Ascending aorta (tissue), 2 donors: ENCODE data around the gene EBLN2. TPM values are rescaled to one million over a fixed set of nuclear protein-coding genes. Genes with fewer than 3 reads are reported as not detected.

Experiments used
- DNase-seq, 2 donors: peaks; one replicate each; pipeline ENCODE4 v3.0.0-alpha.2; 2019; ENCODE audit warnings: low spot score in 2 of 2
- H3K27ac ChIP-seq, 2 donors: fragments of 200-600 bp; sonication (generic); one replicate each; pipeline ENCODE4 v1.5.1; 2016 to 2017; ENCODE audit warnings: mild to moderate bottlenecking in 1 of 2
- H3K27me3 ChIP-seq: fragments of 200-600 bp; sonication (generic); one replicate; pipeline ENCODE4 v1.5.1; 2017
- H3K36me3 ChIP-seq, 2 donors: fragments of 200-600 bp; sonication (generic); one replicate each; pipeline ENCODE4 v1.5.1; 2016
- H3K4me1 ChIP-seq, 2 donors: fragments of 200-600 bp; sonication (generic); one replicate each; pipeline ENCODE4 v1.5.1; 2016 to 2017; ENCODE audit warnings: mild to moderate bottlenecking in 1 of 2
- H3K4me3 ChIP-seq, 2 donors: fragments of 200-600 bp; sonication (generic); one replicate each; pipeline ENCODE4 v1.5.1; 2016 to 2017; ENCODE audit warnings: mild to moderate bottlenecking in 1 of 2
- H3K9me3 ChIP-seq, 2 donors: fragments of 200-600 bp; sonication (generic); one replicate each; pipeline ENCODE4 v1.5.1; 2016
- intact Hi-C: fragments of 100-400 bp; cut with DNase I; formaldehyde crosslinking; loops from one replicate; pipeline ENCODE4 v1.15.1; 2023
- total RNA-seq: library from RNA; depleted of rRNA; stranded (reverse); fragments of >200 nt; gene quantifications from one replicate; pipeline ENCODE4 v1.1.0, GENCODE V29; 2016
- TF ChIP-seq, protein P1 (sequence below), 3 experiments: fragments of 200-600 bp in 2 of 3; fragments of 450-650 bp in 1 of 3; sonication (generic) in 2 of 3; IDR thresholded peaks; one replicate each; pipeline ENCODE4 v1.5.1; 2016 to 2019; ENCODE audit warnings: antibody characterized with exemption in 3 of 3, mild to moderate bottlenecking in 1 of 3, moderate library complexity in 1 of 3

The EBLN2 gene
- total RNA-seq, 1 donor from 2014 or later: 0.53 TPM

DNA sequence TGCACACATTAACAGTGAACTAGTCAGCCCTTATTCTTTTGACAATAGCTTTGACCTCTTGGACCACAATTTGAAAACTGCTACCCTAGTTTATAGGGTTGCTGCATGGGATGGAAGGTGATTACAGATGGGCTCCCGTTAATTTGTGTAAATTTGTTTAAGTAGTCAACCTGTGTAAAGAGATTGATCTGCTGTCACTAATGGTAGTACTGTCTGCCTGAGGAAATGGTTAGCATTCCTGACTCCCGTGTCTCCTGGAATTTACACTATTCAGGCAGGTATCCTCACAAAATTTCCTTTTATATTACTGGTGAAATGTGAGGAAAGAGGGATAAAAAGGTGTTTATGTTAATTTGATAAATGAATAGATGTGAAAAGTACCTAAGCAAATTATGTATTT, 15.3 kb upstream of the EBLN2 start:
- DNase-seq: no peak
- Histone ChIP-seq H3K9me3 (no peaks in the 10 kb centered on the region), H3K4me3 (no peak overlapping the region), H3K27me3 (no peaks in the 10 kb centered on the region), H3K27ac (no peak overlapping the region), H3K36me3 (peaks cover 0 to 7% of the 10 kb centered on the region in 2 donors), H3K4me1 (peaks cover 0 to 10% of the 10 kb centered on the region in 2 donors)
- intact Hi-C loops: no loop called here
- TF ChIP-seq, protein P1, sequence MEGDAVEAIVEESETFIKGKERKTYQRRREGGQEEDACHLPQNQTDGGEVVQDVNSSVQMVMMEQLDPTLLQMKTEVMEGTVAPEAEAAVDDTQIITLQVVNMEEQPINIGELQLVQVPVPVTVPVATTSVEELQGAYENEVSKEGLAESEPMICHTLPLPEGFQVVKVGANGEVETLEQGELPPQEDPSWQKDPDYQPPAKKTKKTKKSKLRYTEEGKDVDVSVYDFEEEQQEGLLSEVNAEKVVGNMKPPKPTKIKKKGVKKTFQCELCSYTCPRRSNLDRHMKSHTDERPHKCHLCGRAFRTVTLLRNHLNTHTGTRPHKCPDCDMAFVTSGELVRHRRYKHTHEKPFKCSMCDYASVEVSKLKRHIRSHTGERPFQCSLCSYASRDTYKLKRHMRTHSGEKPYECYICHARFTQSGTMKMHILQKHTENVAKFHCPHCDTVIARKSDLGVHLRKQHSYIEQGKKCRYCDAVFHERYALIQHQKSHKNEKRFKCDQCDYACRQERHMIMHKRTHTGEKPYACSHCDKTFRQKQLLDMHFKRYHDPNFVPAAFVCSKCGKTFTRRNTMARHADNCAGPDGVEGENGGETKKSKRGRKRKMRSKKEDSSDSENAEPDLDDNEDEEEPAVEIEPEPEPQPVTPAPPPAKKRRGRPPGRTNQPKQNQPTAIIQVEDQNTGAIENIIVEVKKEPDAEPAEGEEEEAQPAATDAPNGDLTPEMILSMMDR (IDR thresholded peaks at IDR 0.05): no peak

- intact Hi-C loops: no loop called here
- no peaks in the 10 kb centered on the region for H3K9me3 ChIP-seq
- H3K36me3 ChIP-seq: peaks cover 0 to 7% of the 10 kb centered on the region in 2 donors
- H3K27me3 ChIP-seq: no peaks in the 10 kb centered on the region
- no peaks in the 10 kb centered on the region for H3K4me1 ChIP-seq
- no peak overlapping the region for H3K27ac ChIP-seq
- no peak overlapping the region for H3K4me3 ChIP-seq
- DNase-seq: no peak
- TF ChIP-seq, protein P1 (IDR thresholded peaks at IDR 0.05): no peak
These were observed 12.1 kb upstream of the EBLN2 start for GRCh38 chr3:73049319-73049718.

DNA sequence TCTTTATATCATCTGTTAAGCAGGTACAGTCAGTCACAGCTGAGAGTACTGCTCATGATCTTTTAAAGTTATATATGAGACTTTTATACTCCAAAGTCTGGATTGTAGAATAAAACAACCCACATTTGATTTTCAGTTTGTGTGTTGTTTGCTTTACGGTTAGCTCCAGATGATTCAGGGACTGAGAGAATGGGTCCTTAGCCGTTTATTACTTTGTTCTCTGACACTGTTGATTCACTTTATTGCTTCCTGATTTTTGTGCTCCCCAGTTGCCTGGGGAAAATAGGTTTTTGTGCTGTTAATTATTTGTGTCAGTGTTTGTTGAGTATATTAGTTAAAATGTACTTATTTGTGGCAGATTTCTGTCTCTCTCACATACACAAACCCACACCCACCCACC, 8.6 kb upstream of the EBLN2 start:
- intact Hi-C loops: no loop called here

GRCh38 chr3:73055583-73055982, 5.9 kb upstream of the EBLN2 start:
- intact Hi-C loops: loop anchor here (5.0 kb wide), 1 partner anchor 208 kb away; the partner anchor contains the start of gene SHQ1
- Histone ChIP-seq H3K27me3 (no peaks in the 10 kb centered on the region), H3K4me3 (no peak overlapping the region), H3K27ac (no peak overlapping the region), H3K36me3 (no peaks in the 10 kb centered on the region), H3K9me3 (no peaks in the 10 kb centered on the region), H3K4me1 (peaks cover 3% of the 10 kb centered on the region in 2 donors)
- no peak for DNase-seq
- TF ChIP-seq, protein P1 (IDR thresholded peaks at IDR 0.05): no peak

More for the DNA sequence above, 8.6 kb upstream of the EBLN2 start:
- no peak for DNase-seq
- Histone ChIP-seq H3K9me3 (no peaks in the 10 kb centered on the region), H3K27ac (no peak overlapping the region), H3K4me1 (peaks cover 3% of the 10 kb centered on the region in 2 donors), H3K4me3 (no peak overlapping the region), H3K27me3 (no peaks in the 10 kb centered on the region), H3K36me3 (peaks cover 0 to 7% of the 10 kb centered on the region in 2 donors)
- TF ChIP-seq, protein P1 (IDR thresholded peaks at IDR 0.05): no peak

- H3K36me3 ChIP-seq: no peaks in the 10 kb centered on the region
- H3K4me1 ChIP-seq: peaks cover 3% of the 10 kb centered on the region in 2 donors
- H3K9me3 ChIP-seq: no peaks in the 10 kb centered on the region
- no peaks in the 10 kb centered on the region for H3K27me3 ChIP-seq
- TF ChIP-seq, protein P1 (IDR thresholded peaks at IDR 0.05): peak; percentile 44 to 69 (median 45)
- DNase-seq: no peak
- H3K4me3 ChIP-seq: no peak overlapping the region
- H3K27ac ChIP-seq: no peak overlapping the region
- intact Hi-C loops: loop anchor here (2.0 to 5.0 kb wide), 2 partner anchors 117 to 209 kb away; partner anchors contain the start of gene SHQ1
These were observed 5.2 kb upstream of the EBLN2 start for GRCh38 chr3:73056014-73056844.
